Kidney (tissue), 14 donors: ENCODE measurements around the gene SCN5A. TPM values are rescaled to one million over a fixed set of nuclear protein-coding genes. Genes with fewer than 3 reads are reported as not detected.

ENCODE experiments used
- DNase-seq, 5 donors: peaks; one replicate each; pipeline ENCODE4 v3.0.0-alpha.2; 2013 to 2020
- FAIRE-seq: peaks from 2 replicates; lab custom pipeline; 2012; peaks lifted over from hg19 to GRCh38; lab: Jason Lieb, UNC
- H3K27ac ChIP-seq, 2 donors: one replicate each; pipeline ENCODE4 v1.7.0; 2013; ENCODE audit warnings: low read depth in 2 of 2, low read length in 2 of 2, inconsistent platforms in 1 of 2
- H3K27me3 ChIP-seq: one replicate; pipeline ENCODE4 v1.7.1; 2013; ENCODE audit warnings: low read length, inconsistent platforms; ENCODE audit not compliant: control insufficient read depth, insufficient read depth
- H3K36me3 ChIP-seq, 3 donors: one replicate each; pipeline versions ENCODE4 v1.7.0 to v1.7.1; 2013; ENCODE audit warnings: low read length in 3 of 3, control low read depth in 1 of 3, inconsistent platforms in 1 of 3; ENCODE audit not compliant: insufficient read depth in 3 of 3, control insufficient read depth in 2 of 3
- H3K4me1 ChIP-seq, 3 donors: one replicate each; pipeline versions ENCODE4 v1.7.0 to v1.7.1; 2013; ENCODE audit warnings: low read length in 3 of 3, inconsistent platforms in 1 of 3, low read depth in 1 of 3; ENCODE audit not compliant: control insufficient read depth in 2 of 3, insufficient read depth in 2 of 3
- H3K4me3 ChIP-seq, 3 donors: one replicate each; pipeline versions ENCODE4 v1.7.0 to v1.8.1; 2013; ENCODE audit warnings: low read length in 3 of 3, control low read depth in 1 of 3, inconsistent platforms in 1 of 3
- H3K9ac ChIP-seq, 3 donors: one replicate each; pipeline versions ENCODE4 v1.7.0 to v1.7.1; 2013; ENCODE audit warnings: low read length in 3 of 3, control low read depth in 1 of 3, inconsistent platforms in 1 of 3
- H3K9me3 ChIP-seq, 3 donors: one replicate each; pipeline versions ENCODE4 v1.7.0 to v1.7.1; 2013; ENCODE audit warnings: low read length in 3 of 3, control low read depth in 1 of 3, inconsistent platforms in 1 of 3; ENCODE audit not compliant: control insufficient read depth in 2 of 3, insufficient read depth in 1 of 3
- CTCF ChIP-seq: IDR thresholded peaks from 3 replicates; pipeline ENCODE4 v1.5.1; 2012; ENCODE audit warnings: mild to moderate bottlenecking, moderate library complexity, borderline replicate concordance; ENCODE audit not compliant: insufficient read depth; ENCODE audit errors: extremely low read depth
- intact Hi-C: fragments of 100-400 bp; cut with DNase I; formaldehyde crosslinking; loops from one replicate; pipeline ENCODE4 v1.11.1; 2022
- polyA plus RNA-seq: library from polyadenylated mRNA; stranded (reverse); fragments of 350-450 nt; fragmentation: Illumina TruSeq; extraction: RNeasy Lipid Tissue Mini Kit (QIAGEN cat#74804); gene quantifications from one replicate; pipeline ENCODE4 v1.2.3, GENCODE V29; 2014; ENCODE audit warnings: low read depth, low replicate concordance; ENCODE audit not compliant: insufficient read depth
- total RNA-seq: library from RNA; stranded (reverse); fragmentation: NEBNext Ultra II Directional; extraction: Animal tissue kit (Norgen Biotek cat#: 25700); gene quantifications from one replicate; pipeline ENCODE4 v1.2.1, GENCODE V29; 2021
- donor health status: control.
- donor health status: control.
- donor health status: control.
- donor health status: control.
- donor health status: control.
- donor health status: DM: yes; HTN: yes; CAD: no.
- donor health status: Normal renal cell carcinoma (clear cell type).

SCN5A gene
- total and polyA plus RNA-seq, 2 donors from 2014 or later: 0.06 to 0.72 TPM

- peaks cover 4 to 11% (median 4%) of the 10 kb centered on the region in 3 donors for H3K36me3 ChIP-seq
- no peak overlapping the region for H3K27ac ChIP-seq
- no peak for TF ChIP-seq CTCF
- no peak overlapping the region for H3K9ac ChIP-seq
- no peaks in the 10 kb centered on the region for H3K4me1 ChIP-seq
- intact Hi-C loops: no loop called here
- no peak overlapping the region for H3K4me3 ChIP-seq
- DNase-seq (no peak), FAIRE-seq (no peak)
- H3K27me3 ChIP-seq: no peaks in the 10 kb centered on the region
- no peaks in the 10 kb centered on the region for H3K9me3 ChIP-seq
Measured at GRCh38 chr3:38511546-38511945, 137.9 kb downstream of the SCN5A start.

GRCh38 chr3:38510631-38511030 lies 138.9 kb downstream of the SCN5A start:
- H3K9ac ChIP-seq: no peak overlapping the region
- H3K4me3 ChIP-seq: no peak overlapping the region
- H3K9me3 ChIP-seq: no peaks in the 10 kb centered on the region
- TF ChIP-seq CTCF: no peak
- H3K27ac ChIP-seq: no peak overlapping the region
- intact Hi-C loops: no loop called here
- H3K36me3 ChIP-seq: peaks cover 4 to 11% (median 4%) of the 10 kb centered on the region in 3 donors
- no peak for DNase-seq
- no peak for FAIRE-seq
- no peaks in the 10 kb centered on the region for H3K27me3 ChIP-seq
- H3K4me1 ChIP-seq: no peaks in the 10 kb centered on the region

- no peak for TF ChIP-seq CTCF
- no peak overlapping the region for H3K4me3 ChIP-seq
- FAIRE-seq: no peak
- no peaks in the 10 kb centered on the region for H3K27me3 ChIP-seq
- H3K36me3 ChIP-seq: peaks cover 4 to 11% (median 4%) of the 10 kb centered on the region in 3 donors
- DNase-seq: no peak
- no peak overlapping the region for H3K27ac ChIP-seq
- no peaks in the 10 kb centered on the region for H3K4me1 ChIP-seq
- no peak overlapping the region for H3K9ac ChIP-seq
- intact Hi-C loops: no loop called here
- H3K9me3 ChIP-seq: no peaks in the 10 kb centered on the region
Measured at GRCh38 chr3:38509732-38510131, 139.8 kb downstream of the SCN5A start.

- no peak overlapping the region for H3K4me3 ChIP-seq
- DNase-seq (no peak), FAIRE-seq (no peak)
- H3K27ac ChIP-seq: no peak overlapping the region
- intact Hi-C loops: no loop called here
- H3K27me3 ChIP-seq: no peaks in the 10 kb centered on the region
- no peak for TF ChIP-seq CTCF
- H3K9ac ChIP-seq: no peak overlapping the region
- H3K9me3 ChIP-seq: no peaks in the 10 kb centered on the region
- no peaks in the 10 kb centered on the region for H3K4me1 ChIP-seq
- peaks cover 4 to 6% (median 4%) of the 10 kb centered on the region in 3 donors for H3K36me3 ChIP-seq
Measured at GRCh38 chr3:38507120-38507519, 142.4 kb downstream of the SCN5A start.
